ENCODE data around the gene GPR158. TPM values are rescaled to one million over a fixed set of nuclear protein-coding genes. Genes with fewer than 3 reads are reported as not detected.

The GPR158 gene
- total and polyA plus RNA-seq, 2 donors (not counting 1 experiment from before 2014, with no cell fraction given), result 0.33 TPM; not detected in 1

- DNase-seq (ENCODE audit: low read depth in 2 of 2), result no peak
- Histone ChIP-seq H3K4me2 (ENCODE audit: extremely low read depth, insufficient read depth, low read length) (no peak overlapping the region), H2AFZ (ENCODE audit: low read length) (no peak overlapping the region), H3K9ac (ENCODE audit: insufficient read depth, low read length) (no peak overlapping the region), H3K36me3 (ENCODE audit: control insufficient read depth, insufficient read depth, low read length) (no peaks in the 10 kb centered on the region), H3K27ac (ENCODE audit: insufficient read depth, low read length) (no peak overlapping the region), H3K4me1 (ENCODE audit: control insufficient read depth, extremely low read depth, insufficient read depth, low read length) (no peaks in the 10 kb centered on the region), H3K9me3 (ENCODE audit: control insufficient read depth, insufficient read depth, low read depth, low read length) (no peaks in the 10 kb centered on the region), H3K4me3 (replicated peaks in 1 of 4; ENCODE audit: control extremely low read depth in 1 of 4, insufficient read depth in 1 of 4, low read depth in 3 of 4, low read length in 4 of 4) (no peak overlapping the region), H3K79me2 (ENCODE audit: control insufficient read depth, insufficient read depth, low read length) (no peaks in the 10 kb centered on the region), H4K20me1 (ENCODE audit: control insufficient read depth, extremely low read depth, insufficient read depth, low read length) (no peaks in the 10 kb centered on the region), H3K27me3 (ENCODE audit: control insufficient read depth, insufficient read depth, low read length) (no peaks in the 10 kb centered on the region)
- no peak for TF ChIP-seq CTCF (conservative IDR thresholded peaks at IDR 0.05 in 1 of 2, IDR thresholded peaks at IDR 0.05 in 1 of 2; ENCODE audit: low read depth in 1 of 2, low read length in 2 of 2)
- TF ChIP-seq EZH2 (IDR thresholded peaks at IDR 0.05; ENCODE audit: low read length, missing control alignments), result no peak
Observed at GRCh38 chr10:25209618-25210017, 34.8 kb downstream of the GPR158 start.

DNA sequence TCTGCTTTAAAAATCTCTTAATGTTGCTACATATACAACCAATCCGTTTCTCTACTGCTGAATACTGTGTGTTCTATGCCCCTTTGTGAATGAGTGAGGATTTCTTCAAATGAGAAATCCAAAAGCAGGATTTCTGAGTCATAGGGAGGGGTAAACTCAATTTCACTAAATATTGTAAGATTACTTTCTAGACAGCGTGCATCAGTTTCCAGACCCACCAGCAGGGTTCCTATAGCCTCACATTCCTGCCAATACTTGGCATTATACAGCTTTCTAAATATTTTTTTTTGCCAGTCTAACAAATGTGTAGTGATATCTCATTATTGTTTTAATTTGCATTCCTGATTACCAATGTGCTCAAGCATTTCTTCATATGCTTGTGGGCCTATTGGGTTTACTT lies 35.5 kb downstream of the GPR158 start:
- Histone ChIP-seq H3K4me3 (replicated peaks in 1 of 4; ENCODE audit: control extremely low read depth in 1 of 4, insufficient read depth in 1 of 4, low read depth in 3 of 4, low read length in 4 of 4) (no peak overlapping the region), H4K20me1 (ENCODE audit: control insufficient read depth, extremely low read depth, insufficient read depth, low read length) (no peaks in the 10 kb centered on the region), H3K4me2 (ENCODE audit: extremely low read depth, insufficient read depth, low read length) (no peak overlapping the region), H3K27me3 (ENCODE audit: control insufficient read depth, insufficient read depth, low read length) (no peaks in the 10 kb centered on the region), H2AFZ (ENCODE audit: low read length) (no peak overlapping the region), H3K4me1 (ENCODE audit: control insufficient read depth, extremely low read depth, insufficient read depth, low read length) (no peaks in the 10 kb centered on the region), H3K79me2 (ENCODE audit: control insufficient read depth, insufficient read depth, low read length) (no peaks in the 10 kb centered on the region), H3K9ac (ENCODE audit: insufficient read depth, low read length) (no peak overlapping the region), H3K27ac (ENCODE audit: insufficient read depth, low read length) (no peak overlapping the region), H3K9me3 (ENCODE audit: control insufficient read depth, insufficient read depth, low read depth, low read length) (no peaks in the 10 kb centered on the region), H3K36me3 (ENCODE audit: control insufficient read depth, insufficient read depth, low read length) (no peaks in the 10 kb centered on the region)
- no peak for DNase-seq (ENCODE audit: low read depth in 2 of 2)
- TF ChIP-seq EZH2 (IDR thresholded peaks at IDR 0.05; ENCODE audit: low read length, missing control alignments), result no peak
- TF ChIP-seq CTCF (conservative IDR thresholded peaks at IDR 0.05 in 1 of 2, IDR thresholded peaks at IDR 0.05 in 1 of 2; ENCODE audit: low read depth in 1 of 2, low read length in 2 of 2), result no peak

- Histone ChIP-seq H3K9me3 (ENCODE audit: control insufficient read depth, insufficient read depth, low read depth, low read length) (no peaks in the 10 kb centered on the region), H3K9ac (ENCODE audit: insufficient read depth, low read length) (no peak overlapping the region), H3K36me3 (ENCODE audit: control insufficient read depth, insufficient read depth, low read length) (no peaks in the 10 kb centered on the region), H2AFZ (ENCODE audit: low read length) (no peak overlapping the region), H3K4me1 (ENCODE audit: control insufficient read depth, extremely low read depth, insufficient read depth, low read length) (no peaks in the 10 kb centered on the region), H4K20me1 (ENCODE audit: control insufficient read depth, extremely low read depth, insufficient read depth, low read length) (no peaks in the 10 kb centered on the region), H3K27me3 (ENCODE audit: control insufficient read depth, insufficient read depth, low read length) (no peaks in the 10 kb centered on the region), H3K4me3 (replicated peaks in 1 of 4; ENCODE audit: control extremely low read depth in 1 of 4, insufficient read depth in 1 of 4, low read depth in 3 of 4, low read length in 4 of 4) (no peak overlapping the region), H3K79me2 (ENCODE audit: control insufficient read depth, insufficient read depth, low read length) (no peaks in the 10 kb centered on the region), H3K4me2 (ENCODE audit: extremely low read depth, insufficient read depth, low read length) (no peak overlapping the region), H3K27ac (ENCODE audit: insufficient read depth, low read length) (no peak overlapping the region)
- TF ChIP-seq EZH2 (IDR thresholded peaks at IDR 0.05; ENCODE audit: low read length, missing control alignments), result no peak
- TF ChIP-seq CTCF (conservative IDR thresholded peaks at IDR 0.05 in 1 of 2, IDR thresholded peaks at IDR 0.05 in 1 of 2; ENCODE audit: low read depth in 1 of 2, low read length in 2 of 2), result no peak
- no peak for DNase-seq (ENCODE audit: low read depth in 2 of 2)
Observed at GRCh38 chr10:25220156-25220555, 45.4 kb downstream of the GPR158 start.

Measured in fibroblast of lung (primary cell).